Ovary (tissue), 3 donors: ENCODE measurements around the gene ADAM12.

Experiments
- EP300 ChIP-seq: sonication (generic); formaldehyde crosslinking; IDR thresholded peaks from one replicate; pipeline ENCODE4 v1.6.1; 2017; ENCODE audit warnings: antibody characterized with exemption
- TF ChIP-seq, protein P1 (sequence below), 3 donors: fragments of 450-650 bp in 2 of 3; fragments of 200-600 bp in 1 of 3; IDR thresholded peaks; one replicate each; pipeline versions ENCODE4 v1.5.1 to v1.8.0; 2016 to 2022; ENCODE audit warnings: antibody characterized with exemption in 3 of 3, mild to moderate bottlenecking in 1 of 3
- donor health status: DM: no; HTN: no; CAD: no.

DNA sequence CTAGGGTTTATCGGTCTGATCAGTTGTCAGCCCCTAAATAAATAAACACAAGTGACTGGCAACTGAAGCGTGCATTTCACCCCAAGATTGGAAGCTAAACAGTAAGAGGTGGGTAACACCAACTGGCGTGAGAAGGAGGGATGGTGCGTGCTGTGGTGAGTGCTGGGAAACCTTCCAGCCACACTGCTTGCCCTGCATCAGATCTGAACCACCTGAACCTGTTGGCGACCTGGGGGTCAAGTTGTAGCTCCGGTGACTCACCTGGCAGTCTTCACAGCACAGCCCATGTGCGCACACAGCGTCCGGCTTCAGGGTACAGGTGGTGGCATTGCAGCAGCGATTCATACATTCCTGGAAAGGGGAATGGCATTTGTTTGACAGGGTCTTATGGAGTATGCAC lies 321.8 kb downstream of the ADAM12 start:
- TF ChIP-seq, protein P1, sequence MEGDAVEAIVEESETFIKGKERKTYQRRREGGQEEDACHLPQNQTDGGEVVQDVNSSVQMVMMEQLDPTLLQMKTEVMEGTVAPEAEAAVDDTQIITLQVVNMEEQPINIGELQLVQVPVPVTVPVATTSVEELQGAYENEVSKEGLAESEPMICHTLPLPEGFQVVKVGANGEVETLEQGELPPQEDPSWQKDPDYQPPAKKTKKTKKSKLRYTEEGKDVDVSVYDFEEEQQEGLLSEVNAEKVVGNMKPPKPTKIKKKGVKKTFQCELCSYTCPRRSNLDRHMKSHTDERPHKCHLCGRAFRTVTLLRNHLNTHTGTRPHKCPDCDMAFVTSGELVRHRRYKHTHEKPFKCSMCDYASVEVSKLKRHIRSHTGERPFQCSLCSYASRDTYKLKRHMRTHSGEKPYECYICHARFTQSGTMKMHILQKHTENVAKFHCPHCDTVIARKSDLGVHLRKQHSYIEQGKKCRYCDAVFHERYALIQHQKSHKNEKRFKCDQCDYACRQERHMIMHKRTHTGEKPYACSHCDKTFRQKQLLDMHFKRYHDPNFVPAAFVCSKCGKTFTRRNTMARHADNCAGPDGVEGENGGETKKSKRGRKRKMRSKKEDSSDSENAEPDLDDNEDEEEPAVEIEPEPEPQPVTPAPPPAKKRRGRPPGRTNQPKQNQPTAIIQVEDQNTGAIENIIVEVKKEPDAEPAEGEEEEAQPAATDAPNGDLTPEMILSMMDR (IDR thresholded peaks at IDR 0.05): no peak
- no peak for TF ChIP-seq EP300
